Measurements from ENCODE around the gene USP49.

The USP49 gene

DNA sequence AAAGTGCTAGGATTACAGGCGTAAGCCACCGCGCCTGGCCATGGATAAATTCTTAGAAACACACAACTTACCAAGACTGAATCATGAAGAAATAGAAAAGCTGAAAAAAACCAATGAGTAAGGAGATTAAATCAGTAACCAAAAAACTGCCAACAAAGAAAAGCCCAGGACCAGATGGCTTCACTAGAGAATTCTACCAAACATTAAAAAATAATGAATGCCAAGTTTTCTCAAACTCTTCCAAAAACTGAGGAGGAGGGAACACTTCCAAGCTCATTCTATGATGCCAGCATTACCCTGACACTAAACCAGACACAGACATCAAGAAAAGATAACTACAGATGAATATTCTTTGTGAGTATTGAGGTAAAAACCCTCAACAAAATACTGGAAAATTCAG lies 44.3 kb downstream of the USP49 start:
- Histone ChIP-seq H3K9ac (ENCODE audit: low read depth, low read length) (no peak overlapping the region), H3K36me3 (ENCODE audit: control insufficient read depth, insufficient read depth, low read length) (no peaks in the 10 kb centered on the region), H3K9me3 (ENCODE audit: control insufficient read depth, insufficient read depth, low read length) (no peaks in the 10 kb centered on the region), H3K4me3 (ENCODE audit: low read depth, low read length) (no peak overlapping the region), H3K4me1 (ENCODE audit: control insufficient read depth, insufficient read depth, low read length) (no peaks in the 10 kb centered on the region), H3K27me3 (ENCODE audit: control insufficient read depth, insufficient read depth, low read length) (no peaks in the 10 kb centered on the region)

DNA sequence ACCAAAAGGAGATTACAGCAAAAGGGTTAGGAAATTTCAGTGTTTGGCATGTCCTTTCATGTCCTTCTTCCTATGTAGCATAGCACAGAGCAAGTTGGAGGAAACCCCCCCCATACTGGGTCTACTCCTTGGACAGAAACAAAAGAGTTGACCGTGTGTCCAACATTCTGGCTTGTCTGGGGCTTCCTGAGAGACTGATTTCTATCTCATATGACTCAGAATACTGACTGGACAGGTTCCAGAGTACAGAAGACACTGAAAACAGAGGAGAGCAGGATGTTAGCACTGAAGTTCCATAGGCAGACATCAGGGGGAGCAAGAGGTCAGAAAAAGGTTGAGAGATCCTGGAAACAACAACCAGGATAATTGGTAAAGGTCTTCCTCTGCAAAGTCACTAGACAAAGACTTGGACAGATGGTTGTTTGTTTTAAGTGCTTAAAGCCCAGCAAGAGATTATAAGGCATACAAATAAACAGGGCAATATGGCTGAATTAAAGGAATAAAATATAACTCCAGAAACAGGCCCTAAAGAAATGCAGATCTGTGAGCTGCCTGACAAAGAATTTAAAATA lies 48.4 kb downstream of the USP49 start:
- no peak overlapping the region for H3K4me3 ChIP-seq (ENCODE audit: low read depth, low read length)
- H3K4me1 ChIP-seq (ENCODE audit: control insufficient read depth, insufficient read depth, low read length), result no peaks in the 10 kb centered on the region
- no peak overlapping the region for H3K9ac ChIP-seq (ENCODE audit: low read depth, low read length)
- no peaks in the 10 kb centered on the region for H3K9me3 ChIP-seq (ENCODE audit: control insufficient read depth, insufficient read depth, low read length)
- H3K36me3 ChIP-seq (ENCODE audit: control insufficient read depth, insufficient read depth, low read length), result no peaks in the 10 kb centered on the region
- no peaks in the 10 kb centered on the region for H3K27me3 ChIP-seq (ENCODE audit: control insufficient read depth, insufficient read depth, low read length)

DNA sequence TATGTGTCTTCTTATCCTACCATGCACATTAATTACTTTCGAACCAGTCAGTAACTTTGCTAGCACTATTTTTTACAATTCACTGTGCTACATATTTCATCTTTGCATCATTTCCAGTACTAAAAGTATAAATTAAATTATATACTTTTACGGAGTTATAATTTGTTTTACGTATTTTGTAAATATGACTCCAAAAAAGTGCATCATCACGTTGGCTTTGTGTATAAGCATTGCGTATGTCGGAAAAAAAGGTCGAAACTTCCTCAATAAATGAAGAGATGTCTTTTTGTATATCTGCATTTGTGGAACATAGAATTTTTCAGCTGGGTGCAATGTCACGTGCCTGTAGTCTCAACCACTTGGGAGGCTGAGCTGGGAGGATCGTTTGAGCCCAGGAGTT lies 52.0 kb downstream of the USP49 start:
- Histone ChIP-seq H3K36me3 (ENCODE audit: control insufficient read depth, insufficient read depth, low read length) (no peaks in the 10 kb centered on the region), H3K4me1 (ENCODE audit: control insufficient read depth, insufficient read depth, low read length) (no peaks in the 10 kb centered on the region), H3K9me3 (ENCODE audit: control insufficient read depth, insufficient read depth, low read length) (no peaks in the 10 kb centered on the region), H3K4me3 (ENCODE audit: low read depth, low read length) (no peak overlapping the region), H3K9ac (ENCODE audit: low read depth, low read length) (no peak overlapping the region), H3K27me3 (ENCODE audit: control insufficient read depth, insufficient read depth, low read length) (no peaks in the 10 kb centered on the region)

DNA sequence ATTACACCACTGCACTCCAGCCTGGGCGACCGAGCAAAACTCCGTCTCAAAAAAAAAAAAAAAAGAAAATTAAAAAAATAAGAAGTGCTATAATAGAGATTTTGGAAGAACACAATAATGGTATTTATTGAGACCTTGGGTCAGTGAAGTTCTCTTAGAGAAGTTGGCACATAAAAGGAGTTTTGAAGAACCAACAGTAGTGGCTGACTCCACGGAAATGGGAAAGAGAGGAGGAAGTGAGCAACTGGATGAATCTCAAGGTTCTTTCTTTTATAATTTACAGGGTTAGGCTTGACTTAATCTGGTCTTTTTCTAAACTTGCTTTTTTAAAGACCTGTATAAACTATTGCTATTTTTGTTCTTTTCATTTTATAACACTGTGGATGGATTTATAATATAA lies 54.8 kb downstream of the USP49 start:
- H3K36me3 ChIP-seq (ENCODE audit: control insufficient read depth, insufficient read depth, low read length), result no peaks in the 10 kb centered on the region

GRCh38 chr6:41836660-41837052 lies 58.5 kb downstream of the USP49 start:
- Histone ChIP-seq H3K9ac (ENCODE audit: low read depth, low read length) (no peak overlapping the region), H3K9me3 (ENCODE audit: control insufficient read depth, insufficient read depth, low read length) (no peaks in the 10 kb centered on the region), H3K36me3 (ENCODE audit: control insufficient read depth, insufficient read depth, low read length) (no peaks in the 10 kb centered on the region), H3K4me1 (ENCODE audit: control insufficient read depth, insufficient read depth, low read length) (no peaks in the 10 kb centered on the region), H3K4me3 (ENCODE audit: low read depth, low read length) (no peak overlapping the region), H3K27me3 (ENCODE audit: control insufficient read depth, insufficient read depth, low read length) (no peaks in the 10 kb centered on the region)

More for the DNA sequence above, 54.8 kb downstream of the USP49 start:
- Histone ChIP-seq H3K27me3 (ENCODE audit: control insufficient read depth, insufficient read depth, low read length) (no peaks in the 10 kb centered on the region), H3K4me3 (ENCODE audit: low read depth, low read length) (no peak overlapping the region), H3K4me1 (ENCODE audit: control insufficient read depth, insufficient read depth, low read length) (no peaks in the 10 kb centered on the region), H3K9me3 (ENCODE audit: control insufficient read depth, insufficient read depth, low read length) (no peaks in the 10 kb centered on the region), H3K9ac (ENCODE audit: low read depth, low read length) (no peak overlapping the region)

- Histone ChIP-seq H3K9me3 (ENCODE audit: control insufficient read depth, insufficient read depth, low read length) (no peaks in the 10 kb centered on the region), H3K27me3 (ENCODE audit: control insufficient read depth, insufficient read depth, low read length) (no peaks in the 10 kb centered on the region), H3K4me1 (ENCODE audit: control insufficient read depth, insufficient read depth, low read length) (no peaks in the 10 kb centered on the region), H3K4me3 (ENCODE audit: low read depth, low read length) (no peak overlapping the region), H3K36me3 (ENCODE audit: control insufficient read depth, insufficient read depth, low read length) (no peaks in the 10 kb centered on the region), H3K9ac (ENCODE audit: low read depth, low read length) (no peak overlapping the region)
Observed at GRCh38 chr6:41836022-41836659, 59.0 kb downstream of the USP49 start.

GRCh38 chr6:41832263-41832662 lies 62.9 kb downstream of the USP49 start:
- H3K9ac ChIP-seq (ENCODE audit: low read depth, low read length), result no peak overlapping the region
- no peaks in the 10 kb centered on the region for H3K36me3 ChIP-seq (ENCODE audit: control insufficient read depth, insufficient read depth, low read length)
- H3K27me3 ChIP-seq (ENCODE audit: control insufficient read depth, insufficient read depth, low read length), result no peaks in the 10 kb centered on the region

GRCh38 chr6:41826343-41827022 lies 68.7 kb downstream of the USP49 start:
- H3K27me3 ChIP-seq (ENCODE audit: control insufficient read depth, insufficient read depth, low read length), result no peaks in the 10 kb centered on the region
- H3K36me3 ChIP-seq (ENCODE audit: control insufficient read depth, insufficient read depth, low read length), result no peaks in the 10 kb centered on the region
- no peaks in the 10 kb centered on the region for H3K9me3 ChIP-seq (ENCODE audit: control insufficient read depth, insufficient read depth, low read length)

More at GRCh38 chr6:41832263-41832662, 62.9 kb downstream of the USP49 start:
- no peaks in the 10 kb centered on the region for H3K9me3 ChIP-seq (ENCODE audit: control insufficient read depth, insufficient read depth, low read length)
- H3K4me1 ChIP-seq (ENCODE audit: control insufficient read depth, insufficient read depth, low read length), result no peaks in the 10 kb centered on the region
- no peak overlapping the region for H3K4me3 ChIP-seq (ENCODE audit: low read depth, low read length)

DNA sequence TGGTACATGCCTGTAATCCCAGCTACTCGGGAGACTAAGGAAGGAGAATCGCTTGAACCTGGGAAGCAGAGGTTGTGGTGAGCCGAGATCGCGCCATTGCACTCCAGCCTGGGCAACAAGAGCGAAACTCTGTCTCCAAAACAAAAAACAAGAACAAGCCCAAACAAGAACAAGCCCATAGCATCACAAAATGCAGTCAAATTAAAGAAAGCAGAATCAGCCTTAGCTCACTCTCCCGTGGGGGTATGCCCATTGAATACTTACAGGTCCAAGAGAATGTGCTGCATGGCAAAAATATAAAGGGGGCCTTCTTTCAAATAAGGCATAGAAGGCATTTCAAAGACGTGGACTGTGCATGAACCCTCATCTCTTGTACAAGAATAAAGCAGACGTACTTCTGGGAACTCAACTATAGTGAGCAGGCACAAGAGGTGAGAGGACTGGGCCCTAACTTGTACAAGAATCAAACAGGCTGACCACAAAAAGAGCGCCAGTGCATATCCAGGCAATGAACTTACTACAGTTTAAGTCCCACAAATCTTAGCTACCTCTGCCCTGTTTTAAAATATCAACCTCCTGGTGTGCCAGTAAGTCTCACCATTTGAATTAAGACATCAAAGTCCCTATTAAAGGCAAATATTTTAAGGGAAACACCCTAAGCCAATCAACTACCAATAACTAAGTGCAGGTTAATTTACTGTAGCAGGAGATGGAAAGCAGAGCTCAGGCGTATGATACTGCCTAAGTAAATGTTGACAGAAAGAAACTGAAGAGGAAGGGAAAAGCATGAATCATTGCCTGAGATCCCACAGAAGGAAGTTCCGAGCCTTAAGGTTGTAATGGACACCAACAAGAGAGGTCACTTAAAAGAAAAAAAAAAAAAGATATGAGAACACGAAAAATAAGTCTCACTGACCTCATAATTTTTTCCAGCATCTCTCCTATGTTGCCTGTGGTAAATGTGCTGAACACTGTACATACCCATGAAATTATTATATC lies 70.3 kb downstream of the USP49 start:
- Histone ChIP-seq H3K27me3 (ENCODE audit: control insufficient read depth, insufficient read depth, low read length) (no peaks in the 10 kb centered on the region), H3K4me3 (ENCODE audit: low read depth, low read length) (no peak overlapping the region), H3K4me1 (ENCODE audit: control insufficient read depth, insufficient read depth, low read length) (no peaks in the 10 kb centered on the region), H3K9me3 (ENCODE audit: control insufficient read depth, insufficient read depth, low read length) (no peaks in the 10 kb centered on the region), H3K36me3 (ENCODE audit: control insufficient read depth, insufficient read depth, low read length) (no peaks in the 10 kb centered on the region), H3K9ac (ENCODE audit: low read depth, low read length) (no peak overlapping the region)

More at GRCh38 chr6:41826343-41827022, 68.7 kb downstream of the USP49 start:
- Histone ChIP-seq H3K9ac (ENCODE audit: low read depth, low read length) (no peak overlapping the region), H3K4me1 (ENCODE audit: control insufficient read depth, insufficient read depth, low read length) (no peaks in the 10 kb centered on the region), H3K4me3 (ENCODE audit: low read depth, low read length) (no peak overlapping the region)

DNA sequence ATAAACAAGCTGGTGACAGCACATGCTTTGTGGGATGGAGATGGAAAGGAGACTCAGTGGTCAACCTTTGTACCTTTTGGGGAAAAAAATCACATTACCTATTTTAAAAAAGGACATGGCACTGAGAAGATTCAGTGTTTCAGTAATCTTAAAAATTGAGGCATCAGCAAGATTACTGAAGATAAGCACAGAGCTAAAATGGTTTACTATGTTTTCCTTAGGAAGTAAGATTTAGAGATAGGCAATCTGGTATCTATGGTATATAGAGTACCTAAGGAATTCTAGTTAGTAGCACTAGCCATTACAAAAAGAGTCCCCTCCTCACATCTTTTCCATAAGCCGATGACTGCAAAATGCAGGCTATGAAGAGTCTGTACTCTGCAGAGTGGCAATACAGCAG lies 72.0 kb downstream of the USP49 start:
- no peaks in the 10 kb centered on the region for H3K36me3 ChIP-seq (ENCODE audit: control insufficient read depth, insufficient read depth, low read length)
- no peaks in the 10 kb centered on the region for H3K4me1 ChIP-seq (ENCODE audit: control insufficient read depth, insufficient read depth, low read length)
- no peaks in the 10 kb centered on the region for H3K9me3 ChIP-seq (ENCODE audit: control insufficient read depth, insufficient read depth, low read length)
- H3K9ac ChIP-seq (ENCODE audit: low read depth, low read length), result no peak overlapping the region
- no peaks in the 10 kb centered on the region for H3K27me3 ChIP-seq (ENCODE audit: control insufficient read depth, insufficient read depth, low read length)
- H3K4me3 ChIP-seq (ENCODE audit: low read depth, low read length), result no peak overlapping the region

- Histone ChIP-seq H3K36me3 (ENCODE audit: control insufficient read depth, insufficient read depth, low read length) (no peaks in the 10 kb centered on the region), H3K4me3 (ENCODE audit: low read depth, low read length) (no peak overlapping the region), H3K4me1 (ENCODE audit: control insufficient read depth, insufficient read depth, low read length) (no peaks in the 10 kb centered on the region), H3K27me3 (ENCODE audit: control insufficient read depth, insufficient read depth, low read length) (no peaks in the 10 kb centered on the region), H3K9ac (ENCODE audit: low read depth, low read length) (no peak overlapping the region), H3K9me3 (ENCODE audit: control insufficient read depth, insufficient read depth, low read length) (no peaks in the 10 kb centered on the region)
Observed at GRCh38 chr6:41822021-41822420, 73.2 kb downstream of the USP49 start.

Data from iPS-15b (cell line).